ENCODE data around the gene ARHGAP44. TPM values are rescaled to one million over a fixed set of nuclear protein-coding genes. Genes with fewer than 3 reads are reported as not detected.

ARHGAP44 gene
- total RNA-seq, 1 experiment from 2014 or later, result 7.3 TPM

- no peak overlapping the region for H3K4me2 ChIP-seq (ENCODE audit: low read length)
- ATAC-seq (no peak), DNase-seq (ENCODE audit: low read depth, low spot score) (no peak)
- no peaks in the 10 kb centered on the region for H3K9me2 ChIP-seq (ENCODE audit: insufficient read depth)
- H2AFZ ChIP-seq (ENCODE audit: low read depth, low read length, poor library complexity, severe bottlenecking), result no peak overlapping the region
- H4K20me1 ChIP-seq (ENCODE audit: insufficient read depth), result no peaks in the 10 kb centered on the region
- H3K4me1 ChIP-seq (ENCODE audit: control insufficient read depth in 1 of 2, insufficient read depth in 2 of 2, low read length in 2 of 2), result no peaks in the 10 kb centered on the region
- BruUV-seq (replicated peaks), result no TSS peak
- intact Hi-C loops (cut with micrococcal nuclease), result no loop called here
- H3K27ac ChIP-seq (ENCODE audit: low read depth, low read length), result no peak overlapping the region
- H3K79me2 ChIP-seq (ENCODE audit: insufficient read depth, low read length), result no peaks in the 10 kb centered on the region
- ChIA-PET RAD21 (ENCODE audit: low non-redundant PET in 1 of 2, low total read pairs in 2 of 2, uncharacterized antibody in 2 of 2, unreplicated experiment in 2 of 2) (no interaction called here), POLR2A (no interaction called here), CTCF (no interaction called here)
- no peak overlapping the region for H3K9ac ChIP-seq (ENCODE audit: low read length)
- H3K4me3 ChIP-seq (replicated peaks in 1 of 2; ENCODE audit: low read depth in 1 of 2, low read length in 2 of 2), result no peak overlapping the region
- H3K27me3 ChIP-seq (ENCODE audit: insufficient read depth, low read length), result no peaks in the 10 kb centered on the region
- TF ChIP-seq, protein P1, sequence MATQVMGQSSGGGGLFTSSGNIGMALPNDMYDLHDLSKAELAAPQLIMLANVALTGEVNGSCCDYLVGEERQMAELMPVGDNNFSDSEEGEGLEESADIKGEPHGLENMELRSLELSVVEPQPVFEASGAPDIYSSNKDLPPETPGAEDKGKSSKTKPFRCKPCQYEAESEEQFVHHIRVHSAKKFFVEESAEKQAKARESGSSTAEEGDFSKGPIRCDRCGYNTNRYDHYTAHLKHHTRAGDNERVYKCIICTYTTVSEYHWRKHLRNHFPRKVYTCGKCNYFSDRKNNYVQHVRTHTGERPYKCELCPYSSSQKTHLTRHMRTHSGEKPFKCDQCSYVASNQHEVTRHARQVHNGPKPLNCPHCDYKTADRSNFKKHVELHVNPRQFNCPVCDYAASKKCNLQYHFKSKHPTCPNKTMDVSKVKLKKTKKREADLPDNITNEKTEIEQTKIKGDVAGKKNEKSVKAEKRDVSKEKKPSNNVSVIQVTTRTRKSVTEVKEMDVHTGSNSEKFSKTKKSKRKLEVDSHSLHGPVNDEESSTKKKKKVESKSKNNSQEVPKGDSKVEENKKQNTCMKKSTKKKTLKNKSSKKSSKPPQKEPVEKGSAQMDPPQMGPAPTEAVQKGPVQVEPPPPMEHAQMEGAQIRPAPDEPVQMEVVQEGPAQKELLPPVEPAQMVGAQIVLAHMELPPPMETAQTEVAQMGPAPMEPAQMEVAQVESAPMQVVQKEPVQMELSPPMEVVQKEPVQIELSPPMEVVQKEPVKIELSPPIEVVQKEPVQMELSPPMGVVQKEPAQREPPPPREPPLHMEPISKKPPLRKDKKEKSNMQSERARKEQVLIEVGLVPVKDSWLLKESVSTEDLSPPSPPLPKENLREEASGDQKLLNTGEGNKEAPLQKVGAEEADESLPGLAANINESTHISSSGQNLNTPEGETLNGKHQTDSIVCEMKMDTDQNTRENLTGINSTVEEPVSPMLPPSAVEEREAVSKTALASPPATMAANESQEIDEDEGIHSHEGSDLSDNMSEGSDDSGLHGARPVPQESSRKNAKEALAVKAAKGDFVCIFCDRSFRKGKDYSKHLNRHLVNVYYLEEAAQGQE (IDR thresholded peaks at IDR 0.05; ENCODE audit: low read depth), result no peak
- TF ChIP-seq, protein P2, sequence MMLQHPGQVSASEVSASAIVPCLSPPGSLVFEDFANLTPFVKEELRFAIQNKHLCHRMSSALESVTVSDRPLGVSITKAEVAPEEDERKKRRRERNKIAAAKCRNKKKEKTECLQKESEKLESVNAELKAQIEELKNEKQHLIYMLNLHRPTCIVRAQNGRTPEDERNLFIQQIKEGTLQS (IDR thresholded peaks at IDR 0.05), result no peak
- no peak for TF ChIP-seq ZBTB33 (IDR thresholded peaks at IDR 0.05; ENCODE audit: extremely low read depth, insufficient replicate concordance, low read length)
- TF ChIP-seq SIN3A (IDR thresholded peaks at IDR 0.05; ENCODE audit: low read depth), result no peak
- TF ChIP-seq, protein P3, sequence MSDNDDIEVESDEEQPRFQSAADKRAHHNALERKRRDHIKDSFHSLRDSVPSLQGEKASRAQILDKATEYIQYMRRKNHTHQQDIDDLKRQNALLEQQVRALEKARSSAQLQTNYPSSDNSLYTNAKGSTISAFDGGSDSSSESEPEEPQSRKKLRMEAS (IDR thresholded peaks at IDR 0.05), result no peak
- TF ChIP-seq POLR2A (IDR thresholded peaks at IDR 0.05; ENCODE audit: borderline replicate concordance, extremely low read depth, insufficient read depth, insufficient read length), result no peak
- no peak for TF ChIP-seq SRF (IDR thresholded peaks at IDR 0.05; ENCODE audit: low read depth)
- no peak for TF ChIP-seq YY1 (IDR thresholded peaks at IDR 0.05; ENCODE audit: extremely low read depth, insufficient replicate concordance, low read depth, low read length)
- TF ChIP-seq CBX3 (IDR thresholded peaks at IDR 0.05; ENCODE audit: low read depth), result no peak
- TF ChIP-seq RAD21 (IDR thresholded peaks at IDR 0.05; ENCODE audit: low read depth), result no peak
- TF ChIP-seq POLR2AphosphoS5 (IDR thresholded peaks at IDR 0.05; ENCODE audit: low read depth, low read length), result no peak
- no peak for TF ChIP-seq FOSL1 (IDR thresholded peaks at IDR 0.05; ENCODE audit: low read depth)
- TF ChIP-seq ELF1 (IDR thresholded peaks at IDR 0.05; ENCODE audit: borderline replicate concordance, low read depth), result no peak
- TF ChIP-seq, protein P4, sequence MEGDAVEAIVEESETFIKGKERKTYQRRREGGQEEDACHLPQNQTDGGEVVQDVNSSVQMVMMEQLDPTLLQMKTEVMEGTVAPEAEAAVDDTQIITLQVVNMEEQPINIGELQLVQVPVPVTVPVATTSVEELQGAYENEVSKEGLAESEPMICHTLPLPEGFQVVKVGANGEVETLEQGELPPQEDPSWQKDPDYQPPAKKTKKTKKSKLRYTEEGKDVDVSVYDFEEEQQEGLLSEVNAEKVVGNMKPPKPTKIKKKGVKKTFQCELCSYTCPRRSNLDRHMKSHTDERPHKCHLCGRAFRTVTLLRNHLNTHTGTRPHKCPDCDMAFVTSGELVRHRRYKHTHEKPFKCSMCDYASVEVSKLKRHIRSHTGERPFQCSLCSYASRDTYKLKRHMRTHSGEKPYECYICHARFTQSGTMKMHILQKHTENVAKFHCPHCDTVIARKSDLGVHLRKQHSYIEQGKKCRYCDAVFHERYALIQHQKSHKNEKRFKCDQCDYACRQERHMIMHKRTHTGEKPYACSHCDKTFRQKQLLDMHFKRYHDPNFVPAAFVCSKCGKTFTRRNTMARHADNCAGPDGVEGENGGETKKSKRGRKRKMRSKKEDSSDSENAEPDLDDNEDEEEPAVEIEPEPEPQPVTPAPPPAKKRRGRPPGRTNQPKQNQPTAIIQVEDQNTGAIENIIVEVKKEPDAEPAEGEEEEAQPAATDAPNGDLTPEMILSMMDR (IDR thresholded peaks at IDR 0.05 in 2 of 3, conservative IDR thresholded peaks at IDR 0.05 in 1 of 3; ENCODE audit: borderline replicate concordance in 1 of 3, insufficient read depth in 1 of 3, low read depth in 2 of 3, low read length in 2 of 3), result no peak
- no peak for TF ChIP-seq ZNF274 (IDR thresholded peaks at IDR 0.05; ENCODE audit: low read depth, low read length)
- TF ChIP-seq EZH2 (IDR thresholded peaks at IDR 0.05), result no peak
- TF ChIP-seq TCF7L2 (IDR thresholded peaks at IDR 0.05; ENCODE audit: borderline replicate concordance, extremely low read depth, insufficient read depth, insufficient read length), result no peak
- H3K36me3 ChIP-seq (ENCODE audit: control insufficient read depth in 1 of 2, insufficient read depth in 2 of 2, low read length in 2 of 2), result no peaks in the 10 kb centered on the region
- H3K9me3 ChIP-seq (ENCODE audit: control insufficient read depth in 1 of 2, insufficient read depth in 1 of 2, low read depth in 1 of 2, low read length in 2 of 2), result no peaks in the 10 kb centered on the region
Observed at GRCh38 chr17:12806630-12807029, 17.3 kb downstream of the ARHGAP44 start.
